SIG-M5 treated with dmso at 0.1 percent for 504 hours (cell line): ENCODE results near the gene FOXN3.
"Not testable (repeated sequence)": the region's sequence is repeated elsewhere in the genome, so short reads cannot be mapped to it uniquely, and the experiment has no call there.

Experiments used
- DNase-seq: peaks from one replicate; lab custom pipeline; 2025; ENCODE audit not compliant: unreplicated experiment; lab: John Stamatoyannopoulos, UW

FOXN3 gene

GRCh38 chr14:89307409-89307808 is 109.6 kb downstream of the FOXN3 start:
- DNase-seq = no peak

- DNase-seq = no peak
These were observed 111.9 kb downstream of the FOXN3 start for GRCh38 chr14:89304972-89305703.

- no peak for DNase-seq
These were observed 112.5 kb downstream of the FOXN3 start for GRCh38 chr14:89304561-89304960.

GRCh38 chr14:89303456-89304435 is 113.3 kb downstream of the FOXN3 start:
- peak; percentile 86 for DNase-seq

DNA sequence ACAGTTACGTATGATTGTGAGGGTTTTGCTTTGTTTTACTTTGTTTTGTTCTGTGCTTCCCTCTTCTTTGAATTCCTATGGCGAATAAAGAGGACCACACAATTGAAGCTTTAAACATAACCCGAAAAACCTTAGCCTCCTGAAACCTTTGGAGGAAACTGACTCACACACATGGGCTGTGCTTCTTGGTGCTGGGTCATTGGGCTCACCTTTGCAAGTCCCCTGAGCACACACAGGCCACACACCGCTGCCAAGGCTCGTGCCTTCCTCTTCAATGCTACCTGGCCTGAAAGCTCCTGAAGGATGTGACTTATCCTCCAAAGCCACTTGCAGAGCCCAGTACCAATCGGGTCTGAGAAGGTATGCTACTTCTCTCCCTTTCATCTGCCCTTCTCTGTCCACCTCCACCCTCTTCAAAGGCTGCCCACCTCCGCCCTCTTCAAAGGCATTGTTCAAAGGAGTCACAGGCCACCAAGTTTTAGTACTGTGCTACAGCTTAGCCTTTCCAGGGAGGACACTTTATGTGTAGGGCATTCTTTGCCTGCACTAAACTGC is 114.6 kb downstream of the FOXN3 start:
- no peak for DNase-seq

GRCh38 chr14:89299587-89299986 is 117.4 kb downstream of the FOXN3 start:
- no peak for DNase-seq

- no peak for DNase-seq
These were observed 118.8 kb downstream of the FOXN3 start for GRCh38 chr14:89298056-89298834.

- DNase-seq = no peak
These were observed 120.7 kb downstream of the FOXN3 start for GRCh38 chr14:89296281-89296745.

DNA sequence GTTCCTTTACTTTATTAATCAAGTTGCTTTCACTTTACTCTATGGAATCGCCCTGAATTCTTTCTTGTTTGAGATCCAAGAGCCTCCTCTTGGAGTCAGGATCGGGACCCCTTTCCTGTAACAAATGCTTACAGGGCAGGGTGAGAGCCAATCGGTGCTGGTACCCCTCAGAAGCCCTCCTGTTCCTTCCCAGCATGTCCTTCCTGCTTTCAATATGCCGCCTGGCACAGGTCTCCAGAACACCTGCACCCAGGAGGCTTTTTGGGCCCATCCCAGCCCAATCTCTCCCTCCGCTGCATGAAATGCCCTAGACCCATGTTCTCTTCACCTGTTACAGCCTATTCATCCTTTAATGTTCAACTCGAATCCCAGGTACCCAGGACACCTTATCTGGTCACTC is 122.2 kb downstream of the FOXN3 start:
- DNase-seq = no peak

DNA sequence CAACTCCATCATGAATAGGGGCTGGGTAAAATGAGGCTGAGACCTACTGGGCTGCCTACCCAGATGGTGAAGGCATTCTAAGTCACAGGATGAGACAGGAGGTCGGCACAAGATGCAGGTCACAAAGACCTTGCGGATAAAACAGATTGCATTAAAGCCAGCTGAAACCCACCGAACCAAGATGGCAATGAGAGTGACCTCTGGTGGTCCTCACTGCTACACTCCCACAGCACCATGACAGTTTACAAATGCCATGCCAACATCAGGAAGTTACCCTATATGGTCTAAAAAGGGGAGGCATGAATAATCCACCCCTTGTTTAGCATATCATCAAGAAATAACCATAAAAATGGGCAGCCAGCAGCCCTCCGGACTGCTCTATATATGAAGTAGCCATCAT is 122.6 kb downstream of the FOXN3 start:
- not testable (repeated sequence) for DNase-seq

DNA sequence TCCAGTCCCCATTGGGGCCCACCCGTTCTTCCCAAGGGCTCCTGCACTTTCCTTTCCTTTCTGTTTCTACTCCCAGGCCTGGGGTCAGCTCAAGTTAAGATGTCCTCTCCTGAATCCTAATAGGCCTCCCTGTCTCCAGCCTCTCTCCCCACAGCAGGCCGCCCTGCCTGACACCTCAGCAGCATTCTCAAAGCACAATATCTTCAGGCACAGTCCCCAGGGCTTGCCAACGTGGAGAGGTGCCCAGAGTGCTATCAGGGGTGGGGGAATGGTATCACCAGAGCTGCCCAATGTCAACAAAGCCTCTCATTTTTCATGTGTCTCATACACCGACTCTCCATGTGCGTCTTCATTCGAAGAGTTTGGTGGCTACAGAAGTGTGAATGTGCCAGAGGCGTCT is 123.0 kb downstream of the FOXN3 start:
- DNase-seq = no peak

GRCh38 chr14:89293314-89293916 is 123.6 kb downstream of the FOXN3 start:
- no peak for DNase-seq

DNA sequence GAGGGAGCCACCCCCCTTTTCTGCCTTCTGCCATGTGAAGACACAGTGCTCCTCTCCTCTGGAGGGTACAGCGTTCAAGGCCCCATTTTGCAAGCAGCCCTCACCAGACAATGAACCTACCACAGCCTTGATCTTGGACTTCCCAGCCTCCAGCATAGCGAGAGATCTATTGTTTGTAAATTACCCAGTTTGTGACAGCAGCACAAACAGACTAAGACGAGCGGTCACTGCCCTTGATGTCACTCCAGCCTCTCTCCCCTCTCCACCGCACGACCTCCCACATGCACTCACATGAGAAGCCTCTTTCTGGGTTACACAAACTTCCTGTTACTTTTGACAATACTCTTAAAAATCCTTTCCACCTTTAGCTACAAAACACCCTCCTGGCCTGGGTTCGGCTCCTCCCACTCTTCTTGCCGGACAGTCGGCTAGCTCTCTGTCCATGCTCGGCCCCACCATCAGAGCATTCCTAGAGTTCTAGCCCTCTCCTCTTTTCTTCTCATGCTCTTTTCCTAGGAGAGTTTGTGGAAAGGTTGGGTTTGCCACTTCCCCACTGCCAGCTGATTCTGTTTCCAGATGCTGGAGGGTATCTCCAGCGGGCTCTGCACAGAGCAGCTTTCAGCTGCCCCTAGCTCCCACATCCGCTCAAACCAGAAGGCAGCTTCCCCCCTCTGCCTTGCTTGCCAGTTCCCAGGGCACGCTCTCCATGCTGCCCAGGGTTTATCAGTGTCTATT is 124.3 kb downstream of the FOXN3 start:
- no peak for DNase-seq

DNA sequence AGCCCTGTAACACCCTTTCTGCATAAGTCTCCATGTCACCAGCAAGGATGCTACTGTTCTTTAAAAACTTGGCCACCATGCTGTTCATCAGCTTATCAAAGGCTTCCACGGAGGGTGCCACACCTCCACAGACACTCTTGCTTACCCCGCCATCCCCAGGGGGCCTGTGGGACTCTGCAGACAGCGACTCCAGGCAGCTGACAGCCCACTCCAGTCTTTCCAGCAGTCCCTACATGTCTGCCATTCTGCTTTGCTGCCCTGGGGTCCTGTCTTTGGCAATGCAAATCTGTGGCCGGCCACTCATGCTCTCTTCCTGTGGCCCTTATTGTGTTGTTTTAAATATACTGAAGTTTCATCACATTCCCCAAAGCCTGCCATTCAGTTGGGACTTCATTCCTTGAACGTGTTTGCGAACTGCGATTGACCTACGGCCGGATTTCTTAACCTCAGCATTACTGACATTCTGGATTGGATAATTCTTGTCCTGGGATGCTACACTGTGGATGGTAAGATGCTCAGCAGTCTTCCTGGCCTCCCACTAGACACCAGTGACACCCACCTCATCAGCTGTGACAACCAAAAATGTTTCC is 125.6 kb downstream of the FOXN3 start:
- DNase-seq = no peak

DNA sequence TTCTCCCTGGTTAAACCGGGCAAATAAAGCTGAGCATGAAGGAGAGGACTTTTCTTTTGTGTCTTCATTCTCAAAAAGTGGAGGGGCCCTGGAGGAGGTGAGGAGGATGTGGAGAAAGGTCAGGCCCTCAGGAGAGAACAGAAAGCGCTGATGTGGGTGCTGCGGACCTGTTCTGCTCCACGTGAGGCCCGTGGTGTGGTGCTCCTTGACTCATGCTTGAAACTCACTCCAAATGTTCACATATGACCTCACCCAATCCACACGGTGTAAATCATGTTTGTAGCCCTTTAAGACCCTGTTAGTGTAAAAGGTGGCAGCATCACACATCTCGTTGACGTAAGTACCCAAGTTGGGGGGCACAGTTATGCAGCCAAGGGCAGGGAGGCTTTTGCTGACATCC is 126.2 kb downstream of the FOXN3 start:
- DNase-seq = no peak

DNA sequence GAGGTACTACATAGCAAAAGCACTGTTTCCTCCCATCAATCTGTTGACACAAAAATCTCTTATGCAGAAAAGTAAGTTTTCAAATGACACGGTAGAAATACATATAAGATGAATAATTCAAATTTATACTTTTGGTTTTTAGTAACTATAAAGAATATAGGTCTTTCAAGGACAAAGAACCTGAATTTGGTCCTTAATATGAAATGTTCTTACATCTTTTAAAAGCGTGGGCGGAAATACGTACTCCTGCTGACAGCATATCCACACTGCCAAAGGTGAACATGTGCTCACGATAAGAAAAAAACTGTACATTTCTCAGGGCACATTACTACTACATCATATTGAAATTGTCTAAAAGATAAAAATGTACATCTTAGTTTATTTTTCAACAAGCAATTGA is 127.6 kb downstream of the FOXN3 start:
- DNase-seq = no peak

DNA sequence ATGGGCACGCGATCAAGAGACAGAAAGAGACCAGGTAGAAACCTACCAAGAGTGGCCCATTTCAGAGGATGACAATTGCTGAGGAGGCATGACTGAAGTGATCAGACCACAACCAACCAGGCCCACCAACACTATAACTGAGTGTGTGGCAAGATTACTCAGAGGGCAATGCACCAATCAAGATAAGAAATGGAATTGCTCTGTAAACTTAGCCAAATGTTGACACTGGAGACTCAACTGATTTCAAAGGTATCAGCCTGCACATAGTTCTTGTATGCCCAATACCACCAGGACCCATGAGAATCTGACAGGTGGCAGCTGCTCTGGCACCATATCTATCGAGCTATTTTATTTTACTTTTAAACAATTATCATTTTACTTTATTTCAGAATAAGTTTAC is 128.9 kb downstream of the FOXN3 start:
- no peak for DNase-seq

DNA sequence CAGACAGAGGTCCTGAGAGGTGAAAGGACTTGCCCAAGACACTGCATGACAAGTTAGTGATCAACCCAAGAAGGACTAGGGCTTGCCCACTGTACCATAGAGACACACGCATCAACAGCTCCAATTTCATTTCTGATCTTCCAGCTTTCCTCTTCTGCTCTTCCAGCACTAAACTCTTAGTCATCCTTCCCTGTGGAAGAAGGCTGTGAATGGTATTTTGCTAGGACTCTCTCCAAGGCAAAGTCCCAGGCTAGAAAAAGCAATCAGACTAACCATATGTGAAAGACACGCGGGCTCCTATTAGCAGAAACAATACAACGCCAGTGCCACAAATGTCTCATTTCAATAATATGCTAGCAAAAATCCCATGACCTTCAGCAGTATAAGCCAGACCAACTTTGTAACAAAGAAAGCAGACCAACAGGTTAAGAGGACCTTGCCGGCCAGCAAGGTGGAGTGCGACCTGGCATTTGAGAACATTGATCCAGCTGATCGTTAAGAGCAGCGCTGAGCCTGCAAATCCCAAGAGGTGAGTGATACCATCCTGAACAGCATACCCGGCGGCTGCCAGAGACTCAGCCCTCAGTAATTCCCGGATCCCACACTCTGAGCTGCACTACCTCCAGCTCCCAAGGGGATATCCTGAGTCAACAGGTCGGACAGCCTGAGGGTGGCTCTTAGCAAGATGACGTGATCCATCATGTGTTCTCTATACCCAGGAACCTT is 132.5 kb downstream of the FOXN3 start:
- no peak for DNase-seq
